Left ventricle myocardium inferior (tissue), 1 donor: Measurements from ENCODE around the gene MFGE8. TPM values are rescaled to one million over a fixed set of nuclear protein-coding genes. Genes with fewer than 3 reads are reported as not detected.

Experiments
- DNase-seq: peaks from one replicate; pipeline ENCODE4 v3.0.0-alpha.2; 2020
- H3K27ac ChIP-seq: fragments of 200-600 bp; replicated peaks from 2 replicates; pipeline ENCODE4 v1.8.0; 2021
- H3K27me3 ChIP-seq: fragments of 200-600 bp; 2 replicates; pipeline ENCODE4 v1.8.0; 2021; ENCODE audit warnings: low read depth
- H3K36me3 ChIP-seq: fragments of 200-600 bp; 2 replicates; pipeline ENCODE4 v1.8.0; 2021
- H3K4me1 ChIP-seq: fragments of 200-600 bp; 2 replicates; pipeline ENCODE4 v1.8.0; 2021
- H3K4me3 ChIP-seq: fragments of 200-600 bp; 2 replicates; pipeline ENCODE4 v1.8.0; 2021; ENCODE audit warnings: mild to moderate bottlenecking, moderate library complexity
- H3K9me3 ChIP-seq: fragments of 200-600 bp; replicated peaks from 2 replicates; pipeline ENCODE4 v1.8.0; 2021
- CTCF ChIP-seq: fragments of 200-600 bp; IDR thresholded peaks from 2 replicates; pipeline ENCODE4 v1.8.0; 2021; ENCODE audit warnings: antibody characterized with exemption, mild to moderate bottlenecking, borderline replicate concordance
- intact Hi-C: fragments of 100-400 bp; cut with micrococcal nuclease; formaldehyde crosslinking; loops from one replicate; pipeline ENCODE4 v1.11.0; 2022
- total RNA-seq: library from RNA; stranded (reverse); fragmentation: NEBNext Ultra II Directional; extraction: Animal tissue kit (Norgen Biotek cat#: 25700); gene quantifications from one replicate; pipeline ENCODE4 v1.2.1, GENCODE V29; 2021
- donor health status: DM: no; HTN: yes; CAD: no; lungs with severe emphysema.

The MFGE8 gene
- total RNA-seq, 1 donor from 2014 or later, result 421 TPM

- Histone ChIP-seq H3K4me1 (peaks cover 92% of the 10 kb centered on the region), H3K27ac (peak overlapping the region; percentile 95), H3K36me3 (peaks cover 87% of the 10 kb centered on the region), H3K4me3 (no peak overlapping the region), H3K9me3 (no peaks in the 10 kb centered on the region), H3K27me3 (no peaks in the 10 kb centered on the region)
- DNase-seq, result no peak
- TF ChIP-seq CTCF, result no peak
- intact Hi-C loops, result loop anchor here (5.0 to 10.0 kb wide), 3 partner anchors 98 to 271 kb away; no protein-coding TSS in a partner anchor
Observed at GRCh38 chr15:88904257-88904623, 8.9 kb downstream of the MFGE8 start.

GRCh38 chr15:88902846-88903245, 10.3 kb downstream of the MFGE8 start:
- Histone ChIP-seq H3K4me1 (peaks cover 92% of the 10 kb centered on the region), H3K9me3 (no peaks in the 10 kb centered on the region), H3K27me3 (no peaks in the 10 kb centered on the region), H3K27ac (no peak overlapping the region), H3K36me3 (peaks cover 80% of the 10 kb centered on the region), H3K4me3 (no peak overlapping the region)
- intact Hi-C loops, result loop anchor here (5.0 to 10.0 kb wide), 3 partner anchors 99 to 272 kb away; no protein-coding TSS in a partner anchor
- no peak for DNase-seq
- TF ChIP-seq CTCF, result no peak

- Histone ChIP-seq H3K27me3 (no peaks in the 10 kb centered on the region), H3K36me3 (peaks cover 78% of the 10 kb centered on the region), H3K9me3 (no peaks in the 10 kb centered on the region), H3K27ac (no peak overlapping the region), H3K4me3 (no peak overlapping the region), H3K4me1 (peaks cover 92% of the 10 kb centered on the region)
- DNase-seq, result no peak
- TF ChIP-seq CTCF, result no peak
- intact Hi-C loops, result loop anchor here (5.0 to 10.0 kb wide), 3 partner anchors 100 to 272 kb away; no protein-coding TSS in a partner anchor
Observed at GRCh38 chr15:88902221-88902835, 10.9 kb downstream of the MFGE8 start.

GRCh38 chr15:88901508-88902220, 11.5 kb downstream of the MFGE8 start:
- peaks cover 72% of the 10 kb centered on the region for H3K36me3 ChIP-seq
- H3K4me3 ChIP-seq, result no peak overlapping the region
- TF ChIP-seq CTCF, result no peak
- no peaks in the 10 kb centered on the region for H3K27me3 ChIP-seq
- intact Hi-C loops, result loop anchor here (5.0 to 10.0 kb wide), 3 partner anchors 101 to 273 kb away; no protein-coding TSS in a partner anchor
- no peak for DNase-seq
- no peaks in the 10 kb centered on the region for H3K9me3 ChIP-seq
- no peak overlapping the region for H3K27ac ChIP-seq
- peaks cover 92% of the 10 kb centered on the region for H3K4me1 ChIP-seq

GRCh38 chr15:88900982-88901418, 12.2 kb downstream of the MFGE8 start:
- Histone ChIP-seq H3K4me3 (no peak overlapping the region), H3K9me3 (no peaks in the 10 kb centered on the region), H3K27ac (peak overlapping the region; percentile 48), H3K36me3 (peaks cover 65% of the 10 kb centered on the region), H3K4me1 (peaks cover 92% of the 10 kb centered on the region), H3K27me3 (no peaks in the 10 kb centered on the region)
- DNase-seq, result no peak
- intact Hi-C loops, result loop anchor here (5.0 to 10.0 kb wide), 3 partner anchors 101 to 274 kb away; no protein-coding TSS in a partner anchor
- no peak for TF ChIP-seq CTCF
